DMS 273 treated with DMSO at 0.1 percent for 48 hours (cell line): ENCODE results near the gene ZDHHC13.
"Not testable (repeated sequence)": the region's sequence is repeated elsewhere in the genome, so short reads cannot be mapped to it uniquely, and the experiment has no call there.

ENCODE experiments used
- DNase-seq: peaks from one replicate; lab custom pipeline; 2025; lab: John Stamatoyannopoulos, UW

Gene ZDHHC13

GRCh38 chr11:19101796-19102520 lies 15.0 kb upstream of the ZDHHC13 start:
- DNase-seq, result no peak

- no peak for DNase-seq
Measured at GRCh38 chr11:19102521-19102900, 14.5 kb upstream of the ZDHHC13 start.

- DNase-seq, result no peak
Measured at GRCh38 chr11:19105011-19105410, 12.0 kb upstream of the ZDHHC13 start.

DNA sequence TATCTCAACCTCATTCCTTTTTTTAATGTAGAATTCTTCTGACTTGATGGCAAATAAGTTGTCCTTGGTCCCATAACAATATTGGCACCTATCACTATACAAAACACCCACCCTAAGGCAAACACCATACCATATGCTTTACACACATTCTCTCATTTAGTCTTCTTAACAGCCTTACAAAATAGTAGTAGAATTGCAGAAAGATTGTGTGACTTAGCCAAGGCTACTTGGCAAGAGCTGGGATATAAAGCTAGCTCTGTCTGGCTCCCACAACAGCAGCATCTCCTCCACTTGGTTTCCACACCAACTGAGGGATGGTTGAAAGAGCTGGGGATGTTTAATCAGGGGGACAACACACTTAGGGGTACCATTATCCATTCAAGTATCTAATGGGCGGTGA lies 9.8 kb upstream of the ZDHHC13 start:
- DNase-seq, result no peak

DNA sequence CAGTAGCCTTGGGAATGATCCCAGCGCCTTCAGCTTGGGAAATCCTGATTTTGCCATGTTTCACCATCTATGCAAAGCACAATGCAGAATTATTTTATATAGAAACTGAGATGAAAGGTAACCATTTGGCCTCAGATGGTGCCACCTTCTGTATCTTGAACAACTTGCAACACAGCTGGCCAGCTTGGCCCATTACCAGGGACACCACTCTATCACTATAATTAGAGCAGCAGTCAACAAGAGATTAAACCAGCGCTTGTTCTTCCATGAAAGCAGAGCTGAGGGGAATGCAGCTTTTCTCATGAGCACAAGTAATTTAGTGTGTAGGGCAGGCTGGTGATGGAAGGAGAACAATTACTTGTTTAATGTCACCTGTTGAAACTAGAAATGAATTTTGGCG lies 6.7 kb upstream of the ZDHHC13 start:
- no peak for DNase-seq

DNA sequence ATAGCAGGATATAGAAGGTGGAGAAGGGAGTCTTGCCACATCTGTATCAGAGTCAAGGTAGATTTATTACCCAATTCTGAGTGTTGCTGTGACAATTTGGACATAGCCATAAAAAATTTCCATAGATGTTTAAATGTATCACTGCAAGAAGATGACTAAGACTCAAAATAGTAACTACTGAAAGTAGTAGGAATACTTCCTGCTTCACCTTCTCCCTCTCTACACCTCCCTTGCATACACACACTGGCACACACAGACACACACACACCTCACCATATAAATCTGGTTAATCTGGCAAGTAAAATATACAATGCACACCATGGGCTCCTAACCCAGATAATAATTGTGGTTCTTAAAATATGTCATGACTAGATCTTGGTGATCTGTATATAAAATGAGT lies 5.2 kb upstream of the ZDHHC13 start:
- DNase-seq, result no peak

DNA sequence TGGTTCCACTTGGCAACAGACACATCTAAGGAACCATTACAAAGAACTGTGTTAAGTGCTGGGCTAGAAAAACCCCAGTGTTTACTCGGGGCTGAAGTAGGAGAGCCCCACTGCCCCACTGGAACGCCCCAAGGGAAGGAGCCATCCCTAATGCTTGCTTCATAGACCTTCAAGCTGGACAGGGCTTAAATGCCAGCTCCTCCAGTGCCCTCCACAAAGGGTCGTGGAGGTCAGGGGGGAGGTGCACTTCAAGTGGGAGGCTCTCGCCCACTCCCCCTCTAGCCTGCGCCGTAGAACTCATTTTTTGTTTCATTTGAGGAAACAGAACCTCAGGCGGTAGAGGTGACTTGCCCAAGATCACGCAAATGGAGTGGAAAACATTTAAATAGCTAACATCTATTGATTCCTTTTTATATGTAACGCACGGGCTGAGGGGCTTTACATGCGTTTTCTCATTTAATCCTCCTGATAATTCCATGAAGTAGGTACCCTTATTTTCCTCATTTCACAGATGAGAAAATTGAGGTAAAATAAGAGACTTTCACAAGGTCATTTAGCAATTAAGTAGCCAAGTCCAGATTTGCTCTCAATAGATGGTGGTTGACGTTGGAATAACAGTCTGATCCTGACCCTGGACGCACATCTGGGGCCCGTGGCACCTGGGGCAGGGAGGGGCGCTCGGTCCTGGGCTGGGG lies 545 bp upstream of the ZDHHC13 start:
- DNase-seq, result no peak

- no peak for DNase-seq
Measured at GRCh38 chr11:19117760-19118097, 761 bp downstream of the ZDHHC13 start.

DNA sequence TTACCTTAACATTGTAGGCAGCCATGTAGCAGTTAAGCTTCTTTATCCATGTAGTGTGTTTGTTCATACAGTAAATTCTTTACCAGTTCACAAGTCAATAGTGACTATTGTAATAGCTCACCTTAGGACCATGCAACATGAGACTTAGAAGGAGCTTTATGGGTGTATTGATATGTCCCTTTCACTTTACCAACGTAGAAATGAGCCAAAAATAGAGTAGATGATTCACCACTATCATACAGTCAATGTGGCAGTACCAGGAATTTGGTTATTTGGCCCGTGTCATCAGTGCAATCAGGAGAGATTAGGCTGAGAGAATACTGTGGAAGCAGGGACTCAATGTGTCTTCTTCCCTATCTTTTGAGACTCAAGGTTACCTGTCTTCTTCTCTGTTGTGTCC lies 4.7 kb downstream of the ZDHHC13 start:
- no peak for DNase-seq

DNA sequence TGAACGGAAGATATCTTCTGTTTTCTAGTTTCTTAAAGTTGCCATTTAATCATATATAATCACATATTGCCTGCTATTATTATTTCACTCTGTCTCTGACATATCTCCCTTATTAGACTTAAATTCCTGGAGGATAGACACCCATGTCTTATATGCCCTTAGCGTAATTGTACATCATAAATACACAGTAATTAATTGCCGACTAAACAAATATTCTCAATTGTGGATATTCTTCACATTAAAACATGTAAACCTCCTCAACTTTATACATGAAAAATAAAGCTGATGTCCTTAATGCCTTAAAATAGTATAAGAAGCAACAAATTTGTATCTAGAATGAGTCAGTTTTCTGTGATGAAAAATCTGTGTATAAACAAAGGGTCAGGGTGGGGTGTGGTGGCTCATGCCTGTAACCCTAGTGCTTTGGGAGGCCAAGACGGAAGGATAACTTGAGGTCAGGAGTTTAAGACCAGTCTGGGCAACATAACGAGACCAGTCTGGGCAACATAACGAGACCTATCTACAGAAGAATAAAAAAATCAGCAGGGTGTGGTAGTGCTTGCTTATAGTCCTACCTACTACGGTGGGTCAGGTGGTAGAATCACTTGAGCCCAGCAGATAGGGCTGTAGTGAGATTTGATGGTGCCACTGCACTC lies 6.1 kb downstream of the ZDHHC13 start:
- no peak for DNase-seq

- DNase-seq, result not testable (repeated sequence)
Measured at GRCh38 chr11:19126562-19127325, 9.8 kb downstream of the ZDHHC13 start.

DNA sequence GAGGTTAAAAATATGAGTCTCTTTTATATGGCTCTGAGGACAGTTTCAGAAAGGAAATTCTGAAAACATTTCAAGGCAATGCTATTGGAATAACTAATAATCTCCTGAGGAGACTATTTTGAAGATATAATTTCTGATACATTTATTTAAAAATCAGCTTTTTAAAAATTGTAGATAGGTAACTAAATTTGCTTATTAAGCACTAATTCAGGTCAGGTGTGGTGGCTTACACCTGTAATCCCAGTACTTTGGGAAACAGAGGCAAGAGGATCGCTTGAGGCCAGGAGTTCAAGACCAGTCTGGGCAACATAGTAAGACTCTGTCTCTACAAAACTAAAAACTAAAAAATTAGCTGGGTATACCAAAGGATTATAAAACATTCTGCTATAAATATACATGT lies 17.0 kb downstream of the ZDHHC13 start:
- no peak for DNase-seq

- not testable (repeated sequence) for DNase-seq
Measured at GRCh38 chr11:19136884-19137283, 19.9 kb downstream of the ZDHHC13 start.

DNA sequence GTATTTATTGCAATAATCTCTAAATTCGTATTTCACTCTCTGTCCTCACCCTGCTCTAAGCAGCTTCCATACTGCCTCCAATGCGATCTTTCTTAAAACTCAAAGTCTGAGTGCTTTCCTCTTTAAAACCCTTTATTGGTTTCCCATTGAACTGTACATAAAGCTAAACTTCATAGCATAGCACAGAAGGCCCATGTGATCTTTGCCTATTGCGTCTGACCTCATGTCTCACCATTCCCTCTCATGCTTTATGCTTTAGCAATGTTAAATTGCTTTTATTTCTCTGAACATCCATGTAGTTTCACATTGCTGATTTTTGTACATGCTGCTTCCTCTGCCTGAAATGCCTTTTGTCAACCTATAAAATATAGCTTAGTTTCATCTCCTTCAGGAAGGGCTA lies 28.4 kb downstream of the ZDHHC13 start:
- DNase-seq, result no peak

GRCh38 chr11:19156892-19157291 lies 39.9 kb downstream of the ZDHHC13 start:
- DNase-seq, result no peak

DNA sequence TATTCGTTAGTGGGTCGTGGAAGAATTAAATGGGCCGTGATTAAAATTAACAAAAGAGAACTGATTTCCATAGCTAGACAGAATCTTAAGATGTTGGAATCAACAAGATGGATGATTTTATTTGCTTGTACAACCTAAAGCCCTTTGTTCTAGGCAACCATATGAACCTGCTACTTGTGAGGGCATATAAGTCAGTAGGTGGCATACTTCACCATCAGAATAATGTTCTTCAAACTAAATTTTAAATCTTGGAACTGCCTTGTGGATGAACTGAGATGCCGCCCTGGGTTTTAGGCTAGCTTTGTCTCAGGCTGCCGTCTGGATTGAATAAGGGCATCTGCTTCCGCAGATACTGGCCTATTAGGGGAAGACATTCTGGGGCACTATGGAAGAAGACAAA lies 43.9 kb downstream of the ZDHHC13 start:
- DNase-seq, result no peak

DNA sequence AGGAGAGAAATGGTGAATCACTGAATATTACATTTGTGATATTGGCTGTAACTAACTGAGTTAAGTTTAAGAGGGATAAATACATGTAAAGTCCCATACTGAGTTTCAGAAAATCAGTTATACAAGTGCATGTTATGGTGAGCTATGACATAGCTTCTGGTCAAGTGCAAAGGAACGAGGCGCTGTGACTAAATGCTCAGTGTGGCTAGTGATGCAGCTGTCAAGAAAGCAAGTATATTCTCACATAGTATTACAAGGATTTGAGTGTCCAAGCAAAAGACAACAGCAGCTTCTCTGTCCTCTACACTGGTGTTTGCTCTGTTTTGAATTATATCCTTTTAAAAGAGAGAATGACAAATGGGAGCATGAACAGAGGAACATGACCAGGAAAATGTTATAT lies 44.7 kb downstream of the ZDHHC13 start:
- DNase-seq, result no peak

- DNase-seq, result no peak
Measured at GRCh38 chr11:19162951-19163505, 46.1 kb downstream of the ZDHHC13 start.

DNA sequence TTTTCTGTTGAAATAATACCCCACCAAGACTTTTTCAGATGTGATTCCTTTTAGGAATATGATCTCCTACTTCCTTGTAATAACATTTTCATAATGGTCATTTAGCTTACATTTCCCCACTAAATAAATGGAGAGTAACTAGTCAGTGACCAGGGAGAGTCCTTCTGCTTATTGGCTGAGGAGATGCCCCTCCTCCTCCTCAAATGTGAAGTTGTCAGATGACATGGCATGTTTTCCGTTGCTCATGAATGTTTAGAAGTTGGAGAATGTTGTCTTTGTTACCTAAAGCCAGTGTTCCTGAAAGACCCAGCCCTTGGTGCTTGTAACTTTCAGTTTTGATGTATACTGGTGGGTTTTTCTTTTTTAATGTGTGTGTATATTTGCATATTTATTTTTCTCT lies 46.6 kb downstream of the ZDHHC13 start:
- no peak for DNase-seq

- DNase-seq, result no peak
Measured at GRCh38 chr11:19164230-19164855, 47.4 kb downstream of the ZDHHC13 start.

- DNase-seq, result no peak
Measured at GRCh38 chr11:19164881-19165280, 47.9 kb downstream of the ZDHHC13 start.

- no peak for DNase-seq
Measured at GRCh38 chr11:19168090-19168489, 51.1 kb downstream of the ZDHHC13 start.
